KBM-7 (cell line): Measurements from ENCODE around the gene CTNNB1.
A peak's percentile ranks its signal among the peaks of the same experiment; 100 is the strongest.

Experiments used
- DNase-seq: peaks from one replicate; pipeline ENCODE4 v3.0.0-alpha.2; 2015
- in situ Hi-C: fragments of 300-500 bp; cut with MboI; formaldehyde crosslinking; loops from 2 replicates; pipeline ENCODE4 v1.14.3; 2020; ENCODE audit warnings: low sequenced_read_pairs, low pct_unique_long_range_greater_than_20kb, mixed read lengths

Gene CTNNB1

GRCh38 chr3:41190509-41191284 is 8.6 kb upstream of the CTNNB1 start:
- no peak for DNase-seq
- in situ Hi-C loops, result no loop called here

- in situ Hi-C loops, result no loop called here
- DNase-seq, result no peak
Measured at GRCh38 chr3:41192885-41193284, 6.4 kb upstream of the CTNNB1 start.

GRCh38 chr3:41193794-41194539 is 5.3 kb upstream of the CTNNB1 start:
- in situ Hi-C loops, result no loop called here
- DNase-seq, result no peak

- in situ Hi-C loops, result no loop called here
- DNase-seq, result no peak
Measured at GRCh38 chr3:41194701-41195100, 4.6 kb upstream of the CTNNB1 start.

GRCh38 chr3:41195946-41196345 is 3.4 kb upstream of the CTNNB1 start:
- DNase-seq, result no peak
- in situ Hi-C loops, result no loop called here

- in situ Hi-C loops, result no loop called here
- DNase-seq, result no peak
Measured at GRCh38 chr3:41196499-41197410, 2.5 kb upstream of the CTNNB1 start.

GRCh38 chr3:41198046-41198445 is 1.3 kb upstream of the CTNNB1 start:
- in situ Hi-C loops, result no loop called here
- DNase-seq, result no peak

- in situ Hi-C loops, result no loop called here
Measured at GRCh38 chr3:41198526-41198925, 779 bp upstream of the CTNNB1 start.

GRCh38 chr3:41199866-41200668 is 762 bp downstream of the CTNNB1 start:
- peak; percentile 50 for DNase-seq
- in situ Hi-C loops, result no loop called here

More at GRCh38 chr3:41198526-41198925, 779 bp upstream of the CTNNB1 start:
- DNase-seq, result no peak

- peak; percentile 88 for DNase-seq
- in situ Hi-C loops, result no loop called here
Measured at GRCh38 chr3:41200669-41201021, 1.3 kb downstream of the CTNNB1 start.

- in situ Hi-C loops, result no loop called here
- DNase-seq, result no peak
Measured at GRCh38 chr3:41202075-41202833, 2.9 kb downstream of the CTNNB1 start.

- peak; percentile 49 for DNase-seq
- in situ Hi-C loops, result no loop called here
Measured at GRCh38 chr3:41202834-41203345, 3.6 kb downstream of the CTNNB1 start.

GRCh38 chr3:41204369-41204768 is 5.1 kb downstream of the CTNNB1 start:
- in situ Hi-C loops, result no loop called here
- no peak for DNase-seq

GRCh38 chr3:41205591-41205990 is 6.3 kb downstream of the CTNNB1 start:
- DNase-seq, result no peak
- in situ Hi-C loops, result no loop called here

GRCh38 chr3:41207355-41207754 is 8.1 kb downstream of the CTNNB1 start:
- DNase-seq, result peak; percentile 32
- in situ Hi-C loops, result no loop called here

- no peak for DNase-seq
- in situ Hi-C loops, result no loop called here
Measured at GRCh38 chr3:41208507-41209220, 9.4 kb downstream of the CTNNB1 start.

GRCh38 chr3:41209646-41210045 is 10.3 kb downstream of the CTNNB1 start:
- in situ Hi-C loops, result no loop called here
- no peak for DNase-seq
